Central memory CD8-positive, alpha-beta T cell (primary cell): ENCODE measurements around the gene MAML2.
"Not testable (repeated sequence)": the region's sequence is repeated elsewhere in the genome, so short reads cannot be mapped to it uniquely, and the experiment has no call there.

Experiments
- ATAC-seq: fragments of 150-1000 bp; cut with Tn5 transposase; replicated peaks from 2 replicates; pipeline ENCODE4 v1.10.0; 2022; ENCODE audit warnings: mild to moderate bottlenecking, moderate FRiP score, moderate number of reproducible peaks; ENCODE audit not compliant: poor library complexity, severe bottlenecking; ENCODE audit errors: extremely low read depth
- DNase-seq, 2 donors: peaks; one replicate each; pipeline ENCODE4 v3.0.0; 2021; ENCODE audit warnings: low spot score in 2 of 2
- H3K27ac Mint-ChIP-seq: one replicate; pipeline ENCODE4 v1.8.0; 2022; ENCODE audit warnings: low read depth, mild to moderate bottlenecking, moderate library complexity, mixed read lengths
- H3K27me3 Mint-ChIP-seq: one replicate; pipeline ENCODE4 v1.8.0; 2022; ENCODE audit warnings: mixed read lengths
- H3K36me3 Mint-ChIP-seq: one replicate; pipeline ENCODE4 v1.8.0; 2022; ENCODE audit warnings: mild to moderate bottlenecking, moderate library complexity, mixed read lengths; ENCODE audit not compliant: insufficient read depth
- H3K4me1 Mint-ChIP-seq: one replicate; pipeline ENCODE4 v1.8.0; 2022; ENCODE audit warnings: mixed read lengths
- H3K4me3 Mint-ChIP-seq: one replicate; pipeline ENCODE4 v1.8.0; 2022; ENCODE audit warnings: mild to moderate bottlenecking, moderate library complexity, mixed read lengths
- H3K9me3 Mint-ChIP-seq: one replicate; pipeline ENCODE4 v1.8.0; 2022; ENCODE audit warnings: mixed read lengths

MAML2 gene

DNA sequence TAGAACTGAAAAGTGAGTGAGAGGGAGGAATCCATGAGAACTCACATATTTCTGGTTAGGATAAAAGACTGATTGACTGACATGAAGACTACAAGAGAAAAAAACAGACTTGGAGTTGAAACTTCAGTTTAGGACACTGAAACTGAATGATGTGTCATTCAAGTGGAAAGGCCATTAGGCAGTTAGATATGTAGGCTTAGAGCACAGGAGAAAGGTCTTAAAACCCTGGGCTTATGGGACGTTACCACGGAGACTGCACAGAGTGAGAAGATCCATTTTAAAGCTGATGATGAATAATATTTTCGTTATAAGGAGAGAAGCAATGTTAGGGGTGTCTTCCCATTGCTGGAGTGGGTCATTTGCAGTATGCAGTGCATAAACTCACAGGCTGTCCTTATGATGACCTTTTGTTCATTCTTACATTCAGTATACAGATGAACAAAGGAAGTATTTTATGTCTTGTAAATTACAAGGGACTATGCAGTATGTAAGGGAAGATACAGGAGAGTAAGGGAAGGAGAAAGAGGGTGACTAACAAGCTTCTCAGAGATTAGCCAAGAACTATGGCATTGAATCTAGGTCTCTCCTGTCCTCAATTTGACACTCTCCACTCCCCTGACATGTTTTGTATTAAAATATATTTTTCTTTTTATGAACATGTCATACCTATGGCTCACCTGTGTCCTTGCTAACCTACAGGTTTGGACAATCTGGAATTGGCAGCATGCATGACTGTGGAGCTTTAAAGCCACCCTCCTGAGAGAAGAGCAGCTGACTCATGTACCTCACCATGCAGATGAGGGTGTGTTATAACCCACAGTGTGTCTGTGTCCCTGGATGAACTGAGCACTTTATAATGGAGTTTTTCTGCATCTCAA lies 63.7 kb downstream of the MAML2 start:
- Mint-ChIP-seq H3K4me1 (peaks cover 28% of the 10 kb centered on the region), H3K27ac (peak overlapping the region; percentile 4), H3K9me3 (no peaks in the 10 kb centered on the region), H3K4me3 (no peak overlapping the region), H3K27me3 (no peaks in the 10 kb centered on the region), H3K36me3 (peaks cover 7% of the 10 kb centered on the region)
- ATAC-seq: no peak
- no peak for DNase-seq

DNA sequence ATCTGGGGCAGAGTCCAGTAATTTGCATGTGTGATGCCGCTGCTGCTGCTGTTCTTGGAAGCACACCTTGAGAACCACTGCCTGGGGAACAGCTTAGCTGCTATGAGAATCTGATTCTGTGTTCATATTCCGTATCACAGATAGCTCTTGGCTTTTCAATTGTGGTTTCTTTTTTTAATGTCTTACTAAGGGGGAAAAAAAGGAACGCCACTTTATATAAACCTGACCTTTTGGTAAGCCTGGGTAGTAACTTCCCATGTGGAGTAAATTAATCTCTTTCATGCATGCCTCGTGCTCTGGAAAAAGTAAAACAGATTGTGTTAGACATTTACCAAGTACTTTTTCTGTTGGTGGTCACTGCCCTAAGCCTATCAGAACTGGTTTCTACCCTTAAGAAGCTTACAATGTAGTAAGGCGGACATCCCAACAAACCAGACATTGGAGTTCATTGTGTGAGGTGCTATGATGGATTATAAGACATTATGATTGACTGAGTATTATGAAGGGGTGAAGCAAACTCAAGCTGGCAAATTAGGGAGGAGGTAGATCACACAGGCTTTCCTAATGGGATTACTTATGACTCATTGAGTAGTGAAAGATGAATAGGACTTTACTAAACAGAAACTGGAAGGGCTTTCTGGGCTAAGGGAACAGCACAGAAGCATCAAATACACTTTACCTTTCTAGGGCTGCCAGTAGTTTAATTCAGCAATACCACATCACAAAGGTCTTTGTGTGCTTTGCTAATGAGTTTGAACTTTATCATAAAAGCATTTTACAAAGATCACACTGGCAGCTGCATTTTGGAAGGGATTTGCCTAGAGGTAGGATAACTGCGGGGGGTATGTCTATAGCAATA lies 64.7 kb downstream of the MAML2 start:
- Mint-ChIP-seq H3K36me3 (peaks cover 8% of the 10 kb centered on the region), H3K9me3 (no peaks in the 10 kb centered on the region), H3K27ac (peak overlapping the region; percentile 4), H3K27me3 (no peaks in the 10 kb centered on the region), H3K4me1 (peaks cover 20% of the 10 kb centered on the region), H3K4me3 (no peak overlapping the region)
- ATAC-seq (no peak), DNase-seq (no peak)

DNA sequence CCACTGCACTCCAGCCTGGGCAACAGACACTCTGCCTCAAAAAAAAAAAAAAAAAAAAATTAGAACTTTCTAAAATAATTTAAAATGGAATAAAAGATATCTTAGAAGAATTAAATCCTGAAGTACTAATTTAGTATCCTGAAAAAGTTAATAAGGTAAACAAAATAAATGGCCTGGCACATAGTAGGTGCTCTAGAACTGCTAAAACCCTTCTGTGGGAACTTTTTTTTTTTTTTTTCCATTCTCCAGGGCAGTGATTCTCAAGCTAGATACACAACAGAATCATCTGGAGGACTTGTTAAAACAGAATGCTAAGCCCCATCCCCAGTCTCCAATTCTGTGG lies 65.3 kb downstream of the MAML2 start:
- Mint-ChIP-seq H3K36me3 (peaks cover 8% of the 10 kb centered on the region), H3K27ac (no peak overlapping the region), H3K9me3 (no peaks in the 10 kb centered on the region), H3K4me3 (no peak overlapping the region), H3K27me3 (no peaks in the 10 kb centered on the region), H3K4me1 (peaks cover 17% of the 10 kb centered on the region)
- DNase-seq (no peak), ATAC-seq (no peak)

DNA sequence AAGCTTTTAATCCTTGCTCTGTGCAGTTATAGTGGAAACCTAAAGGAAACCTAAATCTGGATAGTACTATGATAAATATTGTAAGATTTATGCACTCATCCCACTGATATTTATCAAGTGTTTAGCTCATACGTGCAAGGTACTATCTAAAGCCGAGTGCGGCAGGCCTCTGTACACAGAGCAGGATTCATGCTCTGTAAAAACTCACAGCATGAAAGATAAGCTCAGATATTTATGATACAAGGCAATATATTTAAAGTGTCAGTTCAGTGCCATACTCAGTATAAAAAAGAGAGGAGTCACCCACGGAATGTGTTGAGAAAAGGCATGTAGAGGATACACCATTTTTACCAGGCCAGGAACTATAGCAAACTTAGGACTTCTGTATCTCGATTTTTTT lies 66.2 kb downstream of the MAML2 start:
- Mint-ChIP-seq H3K27ac (no peak overlapping the region), H3K9me3 (no peaks in the 10 kb centered on the region), H3K36me3 (peaks cover 8% of the 10 kb centered on the region), H3K27me3 (no peaks in the 10 kb centered on the region), H3K4me1 (peaks cover 16% of the 10 kb centered on the region), H3K4me3 (no peak overlapping the region)
- DNase-seq: no peak
- ATAC-seq: no peak

DNA sequence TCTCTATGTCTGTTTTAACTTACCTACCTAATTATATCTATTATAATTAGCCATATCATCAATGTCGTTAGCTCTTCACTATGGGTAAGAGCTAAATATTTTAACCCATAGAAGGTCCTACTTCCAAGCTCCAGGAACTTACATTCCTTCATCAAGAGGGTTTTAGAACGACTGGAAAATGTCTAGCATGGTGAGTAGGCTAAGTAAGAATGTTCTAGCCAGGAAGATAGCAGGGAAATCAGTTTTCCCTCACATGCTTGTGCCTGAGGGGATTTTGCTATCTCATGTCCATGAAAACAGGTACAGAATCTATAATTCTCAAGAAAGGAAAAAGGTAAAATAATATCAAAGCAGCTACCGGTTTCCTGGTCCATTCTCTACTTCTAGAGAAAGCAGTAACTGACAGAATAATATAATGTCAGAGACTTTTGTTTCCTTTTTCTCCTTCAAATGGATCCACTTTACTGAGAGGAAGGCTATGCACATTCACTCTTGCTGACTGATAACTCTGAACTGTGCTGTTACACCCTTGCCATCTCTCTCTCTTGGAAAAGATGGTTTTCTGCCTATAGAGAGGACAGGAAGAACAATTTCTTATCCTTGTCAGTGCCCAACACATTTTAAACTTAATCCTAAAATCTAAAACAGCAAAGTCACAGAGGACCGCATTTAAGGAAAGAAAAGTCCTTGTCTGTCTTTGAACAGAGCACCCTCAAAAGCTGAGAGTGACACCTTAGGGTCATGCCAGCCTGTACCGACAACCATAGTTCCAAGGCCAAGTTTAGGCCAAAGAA lies 67.0 kb downstream of the MAML2 start:
- Mint-ChIP-seq H3K4me3 (no peak overlapping the region), H3K9me3 (no peaks in the 10 kb centered on the region), H3K27ac (no peak overlapping the region), H3K36me3 (peaks cover 7% of the 10 kb centered on the region), H3K4me1 (peaks cover 21% of the 10 kb centered on the region), H3K27me3 (no peaks in the 10 kb centered on the region)
- ATAC-seq (no peak), DNase-seq (no peak)

DNA sequence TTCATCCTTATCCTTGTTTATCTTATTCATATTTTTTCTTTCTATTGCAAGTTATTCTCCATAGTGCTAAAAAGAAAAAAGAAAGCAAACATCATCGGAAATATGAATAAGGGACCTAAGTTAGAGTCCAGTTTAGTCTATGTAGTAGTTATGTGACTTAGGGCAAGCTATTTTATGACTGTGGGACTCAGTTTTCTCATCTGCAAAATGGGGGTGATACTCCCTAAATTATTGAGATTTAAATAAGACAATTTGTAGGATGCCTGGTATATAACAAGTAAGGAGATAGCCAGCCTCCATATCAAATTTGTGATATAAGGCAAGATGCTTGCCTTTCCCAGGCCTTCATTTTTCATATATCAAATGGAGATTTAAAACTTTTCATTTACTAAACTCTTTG lies 69.5 kb downstream of the MAML2 start:
- no peak overlapping the region for H3K4me3 Mint-ChIP-seq
- no peaks in the 10 kb centered on the region for H3K27me3 Mint-ChIP-seq
- peaks cover 19% of the 10 kb centered on the region for H3K4me1 Mint-ChIP-seq
- H3K9me3 Mint-ChIP-seq: no peaks in the 10 kb centered on the region
- no peak overlapping the region for H3K27ac Mint-ChIP-seq
- no peak for DNase-seq
- ATAC-seq: no peak
- H3K36me3 Mint-ChIP-seq: peaks cover 9% of the 10 kb centered on the region

DNA sequence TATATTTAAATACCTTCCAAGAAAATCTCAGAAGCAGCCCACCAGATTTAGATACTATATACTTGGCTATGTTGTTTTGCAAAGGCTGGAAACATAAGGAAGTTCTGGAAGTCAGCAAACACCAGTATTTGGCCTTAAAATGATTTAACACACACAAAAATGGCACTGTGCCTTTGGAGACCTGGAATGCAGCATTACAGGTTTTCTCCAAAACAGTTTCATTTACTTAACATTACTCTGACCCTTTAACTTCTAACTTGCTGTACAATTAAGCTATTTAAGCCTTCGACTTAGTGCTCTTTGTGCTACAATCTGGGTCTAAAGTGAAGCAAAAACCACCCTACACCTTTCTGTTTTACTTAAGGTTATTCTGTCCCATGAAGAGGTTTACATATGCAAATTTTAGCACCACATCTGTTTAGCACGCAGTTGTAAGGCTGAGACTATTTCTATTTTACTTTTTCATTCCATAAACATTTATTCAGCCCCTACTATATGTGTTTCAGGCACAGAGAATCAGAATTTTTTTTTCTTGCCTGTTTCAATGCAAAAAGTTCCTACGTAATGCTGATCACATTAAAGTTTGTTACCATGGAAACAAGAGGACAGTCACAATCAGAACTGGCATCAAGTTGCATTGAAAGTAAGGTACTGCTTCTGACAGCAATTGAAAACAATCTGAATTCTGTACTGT lies 70.3 kb downstream of the MAML2 start:
- no peaks in the 10 kb centered on the region for H3K9me3 Mint-ChIP-seq
- H3K4me3 Mint-ChIP-seq: no peak overlapping the region
- no peaks in the 10 kb centered on the region for H3K27me3 Mint-ChIP-seq
- H3K36me3 Mint-ChIP-seq: peaks cover 9% of the 10 kb centered on the region
- peaks cover 22% of the 10 kb centered on the region for H3K4me1 Mint-ChIP-seq
- DNase-seq (no peak), ATAC-seq (peak; percentile 28)
- peak overlapping the region; percentile 65 for H3K27ac Mint-ChIP-seq

DNA sequence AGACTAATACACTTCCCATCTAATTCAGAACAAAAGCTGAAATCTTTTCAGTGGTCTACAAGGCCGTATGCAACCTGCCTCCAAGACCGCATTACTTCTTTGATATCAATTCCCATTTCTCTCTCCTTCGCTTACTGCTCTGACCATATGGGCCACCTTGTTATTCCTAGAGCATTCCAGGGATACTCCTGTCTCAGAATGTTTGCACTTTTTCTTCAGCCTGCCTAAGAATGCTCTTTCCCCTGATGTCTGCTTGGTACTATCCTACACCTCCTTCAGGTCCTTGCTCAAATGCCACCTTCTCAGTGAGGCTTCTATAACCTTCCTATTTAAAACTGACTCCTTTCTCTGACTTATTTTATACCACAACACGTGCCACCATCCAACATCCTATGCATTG lies 71.2 kb downstream of the MAML2 start:
- Mint-ChIP-seq H3K36me3 (peaks cover 7% of the 10 kb centered on the region), H3K27ac (peak overlapping the region; percentile 15), H3K4me1 (peaks cover 31% of the 10 kb centered on the region), H3K9me3 (no peaks in the 10 kb centered on the region), H3K4me3 (no peak overlapping the region), H3K27me3 (no peaks in the 10 kb centered on the region)
- no peak for DNase-seq
- ATAC-seq: no peak

DNA sequence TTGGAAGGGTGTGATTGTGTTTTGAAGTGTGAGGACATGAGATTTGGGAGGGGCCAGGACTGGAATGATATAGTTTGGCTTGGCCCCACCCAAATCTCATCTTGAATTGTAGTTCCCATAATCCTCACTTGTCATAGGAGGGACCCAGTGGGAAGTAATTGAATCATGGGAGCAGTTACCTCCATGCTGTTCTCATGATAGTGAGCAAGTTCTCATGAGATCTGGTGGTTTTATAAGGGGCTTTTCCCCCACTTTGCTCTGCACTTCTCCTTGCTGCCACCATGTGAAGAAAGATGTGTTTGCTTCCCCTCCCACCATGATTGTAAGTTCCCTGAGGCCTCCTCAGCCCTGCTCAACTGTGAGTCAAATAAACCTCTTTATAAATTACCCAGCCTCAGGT lies 71.6 kb downstream of the MAML2 start:
- Mint-ChIP-seq H3K4me1 (peaks cover 35% of the 10 kb centered on the region), H3K27ac (peak overlapping the region; percentile 15)
- H3K27me3 Mint-ChIP-seq, DNase-seq, ATAC-seq, H3K9me3 Mint-ChIP-seq, H3K4me3 Mint-ChIP-seq, H3K36me3 Mint-ChIP-seq: not testable (repeated sequence)

DNA sequence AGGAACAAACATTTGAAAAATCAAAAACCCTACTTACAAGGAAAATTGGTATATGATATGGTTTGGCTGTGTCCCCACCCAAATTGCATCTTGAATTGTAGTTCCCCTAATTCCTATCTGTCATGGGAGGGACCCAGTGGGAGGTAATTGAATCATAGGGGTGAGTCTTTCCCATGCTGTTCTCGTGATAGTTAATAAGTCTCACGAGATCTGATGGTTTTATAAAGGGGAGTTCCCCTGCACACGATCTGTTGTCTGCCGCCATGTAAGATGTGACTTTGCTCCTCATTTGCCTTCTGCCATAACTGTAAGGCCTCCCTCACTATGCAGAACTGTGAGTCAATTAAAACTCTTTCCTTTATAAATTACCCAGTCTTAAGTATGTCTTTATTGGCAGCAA lies 74.5 kb downstream of the MAML2 start:
- not testable (repeated sequence) for H3K27ac Mint-ChIP-seq, DNase-seq, H3K9me3 Mint-ChIP-seq, ATAC-seq, H3K4me3 Mint-ChIP-seq, H3K27me3 Mint-ChIP-seq, H3K36me3 Mint-ChIP-seq
- H3K4me1 Mint-ChIP-seq: peaks cover 60% of the 10 kb centered on the region

DNA sequence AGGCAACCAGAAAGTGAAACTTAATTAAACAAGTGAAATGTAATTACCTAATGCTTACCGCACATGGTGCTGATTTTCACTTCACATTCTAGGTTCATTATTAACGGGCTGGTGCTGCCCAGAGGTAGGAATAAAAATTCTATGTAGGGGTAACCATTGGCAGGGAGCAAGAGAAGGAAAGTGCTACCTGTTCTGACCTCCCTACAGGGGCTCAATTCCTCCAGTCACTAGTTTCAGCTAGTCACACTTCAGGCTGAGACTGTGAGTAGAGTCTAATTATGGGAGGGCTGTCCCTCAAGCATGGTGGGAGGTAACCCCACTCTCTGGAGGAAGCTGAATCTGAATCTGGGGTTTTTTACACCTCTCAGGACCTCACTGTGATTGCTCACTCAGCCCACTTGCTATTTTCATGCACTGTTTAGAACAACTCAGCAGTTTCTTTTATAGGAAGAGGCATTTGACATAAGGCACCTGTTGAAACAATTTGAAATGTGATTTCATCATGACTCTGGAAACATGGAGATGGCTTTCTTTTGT lies 75.4 kb downstream of the MAML2 start:
- H3K27me3 Mint-ChIP-seq: no peaks in the 10 kb centered on the region
- peaks cover 2% of the 10 kb centered on the region for H3K36me3 Mint-ChIP-seq
- ATAC-seq (peak; percentile 91), DNase-seq (peak in 1 of 2 donors; percentile 26)
- H3K4me1 Mint-ChIP-seq: peaks cover 70% of the 10 kb centered on the region
- H3K4me3 Mint-ChIP-seq: peak overlapping the region; percentile 62
- H3K9me3 Mint-ChIP-seq: no peaks in the 10 kb centered on the region
- H3K27ac Mint-ChIP-seq: peak overlapping the region; percentile 77
